Neural crest cell (in vitro differentiated cells): ENCODE data around the gene NFIX. TPM values are rescaled to one million over a fixed set of nuclear protein-coding genes. Genes with fewer than 3 reads are reported as not detected.

Experiments used
- DNase-seq: peaks from one replicate; pipeline ENCODE4 v3.0.0; 2021; ENCODE audit warnings: low read depth, mixed read lengths, low spot score
- H3K27ac Mint-ChIP-seq: one replicate; pipeline ENCODE4 v1.8.0; 2021; ENCODE audit warnings: mild to moderate bottlenecking, mixed read lengths; ENCODE audit not compliant: unreplicated experiment
- H3K27me3 Mint-ChIP-seq: 2 replicates; pipeline ENCODE4 v1.8.0; 2021; ENCODE audit warnings: low read depth, mild to moderate bottlenecking, mixed read lengths
- H3K36me3 Mint-ChIP-seq: 2 replicates; pipeline ENCODE4 v1.8.0; 2021; ENCODE audit warnings: low read depth, mild to moderate bottlenecking, mixed read lengths
- H3K4me1 Mint-ChIP-seq: 2 replicates; pipeline ENCODE4 v1.8.0; 2021; ENCODE audit warnings: mixed read lengths
- H3K4me3 Mint-ChIP-seq: one replicate; pipeline ENCODE4 v1.8.0; 2021; ENCODE audit warnings: mild to moderate bottlenecking, mixed read lengths
- H3K9me3 Mint-ChIP-seq: 2 replicates; pipeline ENCODE4 v1.8.0; 2021; ENCODE audit warnings: mixed read lengths
- CTCF ChIP-seq: fragments of 200-600 bp; sonication (generic); conservative IDR thresholded peaks from 2 replicates; pipeline ENCODE4 v1.5.0; 2021; ENCODE audit warnings: antibody characterized with exemption, mild to moderate bottlenecking
- total RNA-seq: library from RNA; stranded (reverse); gene quantifications from 2 replicates; pipeline ENCODE4 v1.2.1, GENCODE V29; 2021

The NFIX gene
- total RNA-seq, 1 donor from 2014 or later, result 0.68 TPM

GRCh38 chr19:13012690-13013608 lies 17.7 kb downstream of the NFIX start:
- no peaks in the 10 kb centered on the region for H3K36me3 Mint-ChIP-seq
- TF ChIP-seq CTCF, result no peak
- peaks cover 99% of the 10 kb centered on the region for H3K27me3 Mint-ChIP-seq
- no peak overlapping the region for H3K27ac Mint-ChIP-seq
- H3K9me3 Mint-ChIP-seq, result no peaks in the 10 kb centered on the region
- DNase-seq, result no peak
- peaks cover 16% of the 10 kb centered on the region for H3K4me1 Mint-ChIP-seq
- no peak overlapping the region for H3K4me3 Mint-ChIP-seq

- Mint-ChIP-seq H3K36me3 (no peaks in the 10 kb centered on the region), H3K9me3 (no peaks in the 10 kb centered on the region), H3K4me3 (no peak overlapping the region), H3K4me1 (peaks cover 16% of the 10 kb centered on the region), H3K27ac (no peak overlapping the region), H3K27me3 (peaks cover 99% of the 10 kb centered on the region)
- no peak for TF ChIP-seq CTCF
- DNase-seq, result no peak
Measured at GRCh38 chr19:13013649-13014048, 18.4 kb downstream of the NFIX start.

- peaks cover 99% of the 10 kb centered on the region for H3K27me3 Mint-ChIP-seq
- TF ChIP-seq CTCF, result no peak
- H3K4me1 Mint-ChIP-seq, result peaks cover 16% of the 10 kb centered on the region
- H3K36me3 Mint-ChIP-seq, result no peaks in the 10 kb centered on the region
- no peaks in the 10 kb centered on the region for H3K9me3 Mint-ChIP-seq
- no peak for DNase-seq
- H3K27ac Mint-ChIP-seq, result no peak overlapping the region
- H3K4me3 Mint-ChIP-seq, result no peak overlapping the region
Measured at GRCh38 chr19:13014101-13014920, 19.0 kb downstream of the NFIX start.

GRCh38 chr19:13014921-13015280 lies 19.6 kb downstream of the NFIX start:
- H3K4me1 Mint-ChIP-seq, result peaks cover 16% of the 10 kb centered on the region
- TF ChIP-seq CTCF, result no peak
- H3K27me3 Mint-ChIP-seq, result peaks cover 99% of the 10 kb centered on the region

GRCh38 chr19:13015361-13016223 lies 20.3 kb downstream of the NFIX start:
- DNase-seq, result no peak
- peaks cover 16% of the 10 kb centered on the region for H3K4me1 Mint-ChIP-seq

More at GRCh38 chr19:13014921-13015280, 19.6 kb downstream of the NFIX start:
- no peak for DNase-seq
- no peak overlapping the region for H3K27ac Mint-ChIP-seq
- H3K36me3 Mint-ChIP-seq, result no peaks in the 10 kb centered on the region
- H3K9me3 Mint-ChIP-seq, result no peaks in the 10 kb centered on the region
- no peak overlapping the region for H3K4me3 Mint-ChIP-seq

More at GRCh38 chr19:13015361-13016223, 20.3 kb downstream of the NFIX start:
- H3K27ac Mint-ChIP-seq, result no peak overlapping the region
- H3K9me3 Mint-ChIP-seq, result no peaks in the 10 kb centered on the region
- H3K27me3 Mint-ChIP-seq, result peaks cover 99% of the 10 kb centered on the region
- TF ChIP-seq CTCF, result no peak
- no peak overlapping the region for H3K4me3 Mint-ChIP-seq
- H3K36me3 Mint-ChIP-seq, result no peaks in the 10 kb centered on the region
